ENCODE data around the gene FBXO47. TPM values are rescaled to one million over a fixed set of nuclear protein-coding genes. Genes with fewer than 3 reads are reported as not detected.

The FBXO47 gene
- total RNA-seq, 1 donor from 2014 or later: not detected

GRCh38 chr17:38893113-38893512 lies 74.1 kb downstream of the FBXO47 start:
- Mint-ChIP-seq H3K9me3 (ENCODE audit: unreplicated experiment) (peaks cover 1% of the 10 kb centered on the region), H3K27me3 (ENCODE audit: unreplicated experiment) (peaks cover 12% of the 10 kb centered on the region), H3K4me1 (ENCODE audit: low read depth, unreplicated experiment) (peaks cover 16% of the 10 kb centered on the region), H3K27ac (ENCODE audit: unreplicated experiment) (no peak overlapping the region), H3K4me3 (ENCODE audit: unreplicated experiment) (no peak overlapping the region), H3K36me3 (ENCODE audit: unreplicated experiment) (no peaks in the 10 kb centered on the region)
- no peak for TF ChIP-seq CTCF (IDR thresholded peaks at IDR 0.05; ENCODE audit: partially characterized antibody, unreplicated experiment)
- DNase-seq: no peak

- H3K4me3 Mint-ChIP-seq (ENCODE audit: unreplicated experiment): no peak overlapping the region
- peaks cover 10% of the 10 kb centered on the region for H3K27me3 Mint-ChIP-seq (ENCODE audit: unreplicated experiment)
- DNase-seq: no peak
- peaks cover 1% of the 10 kb centered on the region for H3K9me3 Mint-ChIP-seq (ENCODE audit: unreplicated experiment)
- no peak overlapping the region for H3K27ac Mint-ChIP-seq (ENCODE audit: unreplicated experiment)
- H3K36me3 Mint-ChIP-seq (ENCODE audit: unreplicated experiment): no peaks in the 10 kb centered on the region
- H3K4me1 Mint-ChIP-seq (ENCODE audit: low read depth, unreplicated experiment): peaks cover 14% of the 10 kb centered on the region
- TF ChIP-seq CTCF (IDR thresholded peaks at IDR 0.05; ENCODE audit: partially characterized antibody, unreplicated experiment): no peak
Observed at GRCh38 chr17:38892620-38893019, 74.6 kb downstream of the FBXO47 start.

GRCh38 chr17:38892083-38892482 lies 75.1 kb downstream of the FBXO47 start:
- TF ChIP-seq CTCF (IDR thresholded peaks at IDR 0.05; ENCODE audit: partially characterized antibody, unreplicated experiment): no peak
- no peak for DNase-seq
- Mint-ChIP-seq H3K36me3 (ENCODE audit: unreplicated experiment) (no peaks in the 10 kb centered on the region), H3K9me3 (ENCODE audit: unreplicated experiment) (no peaks in the 10 kb centered on the region), H3K4me3 (ENCODE audit: unreplicated experiment) (no peak overlapping the region), H3K27me3 (ENCODE audit: unreplicated experiment) (peaks cover 11% of the 10 kb centered on the region), H3K4me1 (ENCODE audit: low read depth, unreplicated experiment) (peaks cover 9% of the 10 kb centered on the region), H3K27ac (ENCODE audit: unreplicated experiment) (no peak overlapping the region)

- Mint-ChIP-seq H3K9me3 (ENCODE audit: unreplicated experiment) (no peaks in the 10 kb centered on the region), H3K27me3 (ENCODE audit: unreplicated experiment) (peaks cover 13% of the 10 kb centered on the region), H3K4me1 (ENCODE audit: low read depth, unreplicated experiment) (peaks cover 8% of the 10 kb centered on the region), H3K4me3 (ENCODE audit: unreplicated experiment) (no peak overlapping the region), H3K36me3 (ENCODE audit: unreplicated experiment) (no peaks in the 10 kb centered on the region), H3K27ac (ENCODE audit: unreplicated experiment) (no peak overlapping the region)
- TF ChIP-seq CTCF (IDR thresholded peaks at IDR 0.05; ENCODE audit: partially characterized antibody, unreplicated experiment): no peak
- DNase-seq: no peak
Observed at GRCh38 chr17:38891441-38891840, 75.8 kb downstream of the FBXO47 start.

GRCh38 chr17:38890410-38890746 lies 76.8 kb downstream of the FBXO47 start:
- DNase-seq: no peak
- Mint-ChIP-seq H3K36me3 (ENCODE audit: unreplicated experiment) (no peaks in the 10 kb centered on the region), H3K27ac (ENCODE audit: unreplicated experiment) (no peak overlapping the region), H3K9me3 (ENCODE audit: unreplicated experiment) (peaks cover 1% of the 10 kb centered on the region), H3K4me3 (ENCODE audit: unreplicated experiment) (no peak overlapping the region), H3K27me3 (ENCODE audit: unreplicated experiment) (peaks cover 13% of the 10 kb centered on the region), H3K4me1 (ENCODE audit: low read depth, unreplicated experiment) (peaks cover 13% of the 10 kb centered on the region)
- TF ChIP-seq CTCF (IDR thresholded peaks at IDR 0.05; ENCODE audit: partially characterized antibody, unreplicated experiment): no peak
